HG03039 (cell line): ENCODE data around the gene TBX5.

Source experiments
- ATAC-seq: cut with Tn5 transposase; IDR thresholded peaks from one replicate; pipeline ENCODE4 v1.9.1; 2021; ENCODE audit warnings: mild to moderate bottlenecking, moderate library complexity; ENCODE audit not compliant: unreplicated experiment

Gene TBX5

GRCh38 chr12:114405519-114406271, at the start of gene TBX5:
TSS of gene TBX5 (minus strand) at chr12:114406144. CDS start at chr12:114403898, 2,246 bp downstream.
- ATAC-seq: no peak

- ATAC-seq: no peak
These were observed 45.7 kb upstream of the TBX5 start for GRCh38 chr12:114451657-114452056.

- ATAC-seq: no peak
These were observed 44.8 kb upstream of the TBX5 start for GRCh38 chr12:114450515-114451300.

- ATAC-seq: no peak
These were observed 44.1 kb upstream of the TBX5 start for GRCh38 chr12:114450019-114450418.

- ATAC-seq: no peak
These were observed 42.6 kb upstream of the TBX5 start for GRCh38 chr12:114448618-114448933.

GRCh38 chr12:114447799-114448617, 42.1 kb upstream of the TBX5 start:
- no peak for ATAC-seq

- ATAC-seq: no peak
These were observed 41.4 kb upstream of the TBX5 start for GRCh38 chr12:114447274-114447716.

- ATAC-seq: no peak
These were observed 39.7 kb upstream of the TBX5 start for GRCh38 chr12:114445401-114446323.

- no peak for ATAC-seq
These were observed 38.7 kb upstream of the TBX5 start for GRCh38 chr12:114444422-114445279.

- ATAC-seq: no peak
These were observed 37.9 kb upstream of the TBX5 start for GRCh38 chr12:114443607-114444421.

- ATAC-seq: no peak
These were observed 36.6 kb upstream of the TBX5 start for GRCh38 chr12:114442578-114442977.

GRCh38 chr12:114441545-114441944, 35.6 kb upstream of the TBX5 start:
- ATAC-seq: no peak

- no peak for ATAC-seq
These were observed 35.1 kb upstream of the TBX5 start for GRCh38 chr12:114441039-114441383.

- ATAC-seq: no peak
These were observed 34.5 kb upstream of the TBX5 start for GRCh38 chr12:114440270-114441038.

- ATAC-seq: no peak
These were observed 33.9 kb upstream of the TBX5 start for GRCh38 chr12:114439817-114440216.

- ATAC-seq: no peak
These were observed 33.3 kb upstream of the TBX5 start for GRCh38 chr12:114439261-114439683.

GRCh38 chr12:114438635-114439256, 32.8 kb upstream of the TBX5 start:
- no peak for ATAC-seq
